Measurements from ENCODE around the gene AGMO.

DNA sequence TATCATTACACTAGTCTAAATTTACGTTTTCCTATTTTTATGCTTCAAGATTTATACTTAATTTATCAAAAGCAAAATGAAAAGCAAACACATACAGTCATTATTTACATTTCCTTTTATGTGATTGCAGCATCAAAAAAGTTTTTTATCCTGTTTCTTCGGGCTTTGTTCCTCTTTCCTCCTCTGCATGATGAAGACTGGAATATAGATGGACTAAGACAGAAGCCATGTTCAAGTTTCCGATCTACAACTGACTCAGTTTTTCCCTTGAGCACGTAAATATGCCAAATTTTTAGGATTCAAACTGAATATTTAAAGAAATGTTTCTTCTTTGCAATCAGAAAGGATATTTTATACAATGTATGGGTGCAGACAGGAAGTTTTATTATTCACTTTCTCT, 385.7 kb downstream of the AGMO start:
- TF ChIP-seq, protein P1, sequence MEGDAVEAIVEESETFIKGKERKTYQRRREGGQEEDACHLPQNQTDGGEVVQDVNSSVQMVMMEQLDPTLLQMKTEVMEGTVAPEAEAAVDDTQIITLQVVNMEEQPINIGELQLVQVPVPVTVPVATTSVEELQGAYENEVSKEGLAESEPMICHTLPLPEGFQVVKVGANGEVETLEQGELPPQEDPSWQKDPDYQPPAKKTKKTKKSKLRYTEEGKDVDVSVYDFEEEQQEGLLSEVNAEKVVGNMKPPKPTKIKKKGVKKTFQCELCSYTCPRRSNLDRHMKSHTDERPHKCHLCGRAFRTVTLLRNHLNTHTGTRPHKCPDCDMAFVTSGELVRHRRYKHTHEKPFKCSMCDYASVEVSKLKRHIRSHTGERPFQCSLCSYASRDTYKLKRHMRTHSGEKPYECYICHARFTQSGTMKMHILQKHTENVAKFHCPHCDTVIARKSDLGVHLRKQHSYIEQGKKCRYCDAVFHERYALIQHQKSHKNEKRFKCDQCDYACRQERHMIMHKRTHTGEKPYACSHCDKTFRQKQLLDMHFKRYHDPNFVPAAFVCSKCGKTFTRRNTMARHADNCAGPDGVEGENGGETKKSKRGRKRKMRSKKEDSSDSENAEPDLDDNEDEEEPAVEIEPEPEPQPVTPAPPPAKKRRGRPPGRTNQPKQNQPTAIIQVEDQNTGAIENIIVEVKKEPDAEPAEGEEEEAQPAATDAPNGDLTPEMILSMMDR (conservative IDR thresholded peaks at IDR 0.05 in 1 of 2, IDR thresholded peaks at IDR 0.05 in 1 of 2; ENCODE audit: low read depth in 1 of 2, low read length in 2 of 2): no peak
- TF ChIP-seq EZH2 (IDR thresholded peaks at IDR 0.05; ENCODE audit: low read length, missing control alignments): no peak
